Pulmonary artery endothelial cell (primary cell): ENCODE results near the gene CD180. TPM values are rescaled to one million over a fixed set of nuclear protein-coding genes. Genes with fewer than 3 reads are reported as not detected.
A peak's percentile ranks its signal among the peaks of the same experiment; 100 is the strongest.
"Not testable (repeated sequence)": the region's sequence is repeated elsewhere in the genome, so short reads cannot be mapped to it uniquely, and the experiment has no call there.

Experiments
- DNase-seq: peaks from one replicate; pipeline ENCODE4 v3.0.0-alpha.2; 2011; ENCODE audit warnings: low read depth, low spot score
- total RNA-seq: library from RNA; depleted of rRNA; stranded (reverse); fragments of >200 nt; gene quantifications from 2 replicates; pipeline ENCODE4 v1.2.3, GENCODE V29; 2014

CD180 gene
- total RNA-seq, 1 donor from 2014 or later: not detected

GRCh38 chr5:67189931-67190330, 6.7 kb downstream of the CD180 start:
- DNase-seq: no peak

- no peak for DNase-seq
These were observed 7.6 kb downstream of the CD180 start for GRCh38 chr5:67189079-67189354.

- DNase-seq: no peak
These were observed 8.1 kb downstream of the CD180 start for GRCh38 chr5:67188274-67189078.

- DNase-seq: no peak
These were observed 9.4 kb downstream of the CD180 start for GRCh38 chr5:67187006-67187715.

- DNase-seq: no peak
These were observed 12.7 kb downstream of the CD180 start for GRCh38 chr5:67183859-67184258.

GRCh38 chr5:67182301-67182790, 14.3 kb downstream of the CD180 start:
- peak; percentile 56 for DNase-seq

- no peak for DNase-seq
These were observed 14.9 kb downstream of the CD180 start for GRCh38 chr5:67181648-67182221.

- DNase-seq: no peak
These were observed 16.8 kb downstream of the CD180 start for GRCh38 chr5:67179697-67180361.

- DNase-seq: no peak
These were observed 17.6 kb downstream of the CD180 start for GRCh38 chr5:67178966-67179365.

- DNase-seq: no peak
These were observed 18.5 kb downstream of the CD180 start for GRCh38 chr5:67178085-67178484.

GRCh38 chr5:67176936-67177335, 19.7 kb downstream of the CD180 start:
- no peak for DNase-seq

- DNase-seq: no peak
These were observed 22.6 kb downstream of the CD180 start for GRCh38 chr5:67173959-67174358.

GRCh38 chr5:67173351-67173750, 23.2 kb downstream of the CD180 start:
- DNase-seq: not testable (repeated sequence)

GRCh38 chr5:67170767-67171166, 25.8 kb downstream of the CD180 start:
- DNase-seq: no peak

GRCh38 chr5:67168069-67168468, 28.5 kb downstream of the CD180 start:
- DNase-seq: no peak

GRCh38 chr5:67166460-67167285, 29.9 kb downstream of the CD180 start:
- DNase-seq: no peak

GRCh38 chr5:67165526-67166459, 30.8 kb downstream of the CD180 start:
- peak; percentile 35 for DNase-seq

- no peak for DNase-seq
These were observed 31.6 kb downstream of the CD180 start for GRCh38 chr5:67164856-67165525.

GRCh38 chr5:67163863-67164595, 32.6 kb downstream of the CD180 start:
- no peak for DNase-seq
